ENCODE results near the gene MS4A4A. TPM values are rescaled to one million over a fixed set of nuclear protein-coding genes. Genes with fewer than 3 reads are reported as not detected.

The MS4A4A gene
- total RNA-seq (1.8 and 5.3 TPM in 2 replicates), polyA plus RNA-seq (0.48 and 0.69 TPM in 2 replicates)

GRCh38 chr11:60280412-60280811 is at the start of gene MS4A4A:
TSS of gene MS4A4A (plus strand) at chr11:60280666. CDS start at chr11:60280676, 10 bp downstream.
- no peak within 1 kb of the TSS for H3K27ac ChIP-seq
- no peak within 1 kb of the TSS for H3K4me3 ChIP-seq

GRCh38 chr11:60230681-60231080 is 49.8 kb upstream of the MS4A4A start:
- 43% methylated on average over 1 of the region's 1 CpG for WGBS (ENCODE audit: low lambda C conversion rate, missing lambda C conversion rate)
- Histone ChIP-seq H3K79me2 (no peaks in the 10 kb centered on the region), H2AFZ (no peak overlapping the region), H3K9me2 (replicated peaks; ENCODE audit: insufficient read depth) (no peaks in the 10 kb centered on the region), H3K36me3 (replicated peaks; ENCODE audit: insufficient read depth, low read depth) (no peaks in the 10 kb centered on the region), H3K4me1 (ENCODE audit: insufficient read depth) (no peaks in the 10 kb centered on the region), H3K4me3 (no peak overlapping the region), H3K4me2 (no peak overlapping the region), H3K27me3 (no peaks in the 10 kb centered on the region), H4K20me1 (ENCODE audit: insufficient read depth, poor library complexity, severe bottlenecking) (no peaks in the 10 kb centered on the region), H3K9me3 (ENCODE audit: low read depth) (no peaks in the 10 kb centered on the region), H3K27ac (no peak overlapping the region)
- TF ChIP-seq, protein P1, sequence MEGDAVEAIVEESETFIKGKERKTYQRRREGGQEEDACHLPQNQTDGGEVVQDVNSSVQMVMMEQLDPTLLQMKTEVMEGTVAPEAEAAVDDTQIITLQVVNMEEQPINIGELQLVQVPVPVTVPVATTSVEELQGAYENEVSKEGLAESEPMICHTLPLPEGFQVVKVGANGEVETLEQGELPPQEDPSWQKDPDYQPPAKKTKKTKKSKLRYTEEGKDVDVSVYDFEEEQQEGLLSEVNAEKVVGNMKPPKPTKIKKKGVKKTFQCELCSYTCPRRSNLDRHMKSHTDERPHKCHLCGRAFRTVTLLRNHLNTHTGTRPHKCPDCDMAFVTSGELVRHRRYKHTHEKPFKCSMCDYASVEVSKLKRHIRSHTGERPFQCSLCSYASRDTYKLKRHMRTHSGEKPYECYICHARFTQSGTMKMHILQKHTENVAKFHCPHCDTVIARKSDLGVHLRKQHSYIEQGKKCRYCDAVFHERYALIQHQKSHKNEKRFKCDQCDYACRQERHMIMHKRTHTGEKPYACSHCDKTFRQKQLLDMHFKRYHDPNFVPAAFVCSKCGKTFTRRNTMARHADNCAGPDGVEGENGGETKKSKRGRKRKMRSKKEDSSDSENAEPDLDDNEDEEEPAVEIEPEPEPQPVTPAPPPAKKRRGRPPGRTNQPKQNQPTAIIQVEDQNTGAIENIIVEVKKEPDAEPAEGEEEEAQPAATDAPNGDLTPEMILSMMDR (IDR thresholded peaks at IDR 0.05; ENCODE audit: poor library complexity), result no peak
- TF ChIP-seq EZH2 (IDR thresholded peaks at IDR 0.05; ENCODE audit: borderline replicate concordance), result no peak
- TF ChIP-seq EZH2phosphoT487 (IDR thresholded peaks at IDR 0.05; ENCODE audit: low read depth, severe bottlenecking, unreplicated experiment), result no peak
- no peak for DNase-seq (ENCODE audit: low spot score)

More at GRCh38 chr11:60280412-60280811, at the start of gene MS4A4A:
- no peaks in the 10 kb centered on the region for H4K20me1 ChIP-seq (ENCODE audit: insufficient read depth, poor library complexity, severe bottlenecking)
- TF ChIP-seq EZH2phosphoT487 (IDR thresholded peaks at IDR 0.05; ENCODE audit: low read depth, severe bottlenecking, unreplicated experiment) (no peak), EZH2 (IDR thresholded peaks at IDR 0.05; ENCODE audit: borderline replicate concordance) (no peak)
- TF ChIP-seq, protein P1 (IDR thresholded peaks at IDR 0.05; ENCODE audit: poor library complexity), result no peak
- no peak within 1 kb of the TSS for H2AFZ ChIP-seq
- H3K4me1 ChIP-seq (ENCODE audit: insufficient read depth), result no peaks in the 10 kb centered on the region
- WGBS (ENCODE audit: low lambda C conversion rate, missing lambda C conversion rate), result 95% methylated on average over 3 of the region's 3 CpGs
- no peak within 1 kb of the TSS for H3K4me2 ChIP-seq
- no peak for DNase-seq (ENCODE audit: low spot score)
- no peaks in the 10 kb centered on the region for H3K79me2 ChIP-seq
- H3K36me3 ChIP-seq (replicated peaks; ENCODE audit: insufficient read depth, low read depth), result no peaks in the 10 kb centered on the region
- H3K27me3 ChIP-seq, result no peaks in the 10 kb centered on the region
- no peaks in the 10 kb centered on the region for H3K9me2 ChIP-seq (replicated peaks; ENCODE audit: insufficient read depth)
- H3K9me3 ChIP-seq (ENCODE audit: low read depth), result no peaks in the 10 kb centered on the region

- no peaks in the 10 kb centered on the region for H3K79me2 ChIP-seq
- no peaks in the 10 kb centered on the region for H4K20me1 ChIP-seq (ENCODE audit: insufficient read depth, poor library complexity, severe bottlenecking)
- no peaks in the 10 kb centered on the region for H3K9me3 ChIP-seq (ENCODE audit: low read depth)
- no peak for DNase-seq (ENCODE audit: low spot score)
- no peak overlapping the region for H2AFZ ChIP-seq
- H3K9me2 ChIP-seq (replicated peaks; ENCODE audit: insufficient read depth), result no peaks in the 10 kb centered on the region
- H3K36me3 ChIP-seq (replicated peaks; ENCODE audit: insufficient read depth, low read depth), result no peaks in the 10 kb centered on the region
- H3K4me3 ChIP-seq, result no peak overlapping the region
- no peaks in the 10 kb centered on the region for H3K27me3 ChIP-seq
- no peaks in the 10 kb centered on the region for H3K4me1 ChIP-seq (ENCODE audit: insufficient read depth)
- TF ChIP-seq, protein P1 (IDR thresholded peaks at IDR 0.05; ENCODE audit: poor library complexity), result no peak
- no peak for TF ChIP-seq EZH2phosphoT487 (IDR thresholded peaks at IDR 0.05; ENCODE audit: low read depth, severe bottlenecking, unreplicated experiment)
- no peak overlapping the region for H3K27ac ChIP-seq
- no peak overlapping the region for H3K4me2 ChIP-seq
- 66% methylated on average over 3 of the region's 3 CpGs for WGBS (ENCODE audit: low lambda C conversion rate, missing lambda C conversion rate)
Measured at GRCh38 chr11:60235321-60235720, 45.1 kb upstream of the MS4A4A start.

DNA sequence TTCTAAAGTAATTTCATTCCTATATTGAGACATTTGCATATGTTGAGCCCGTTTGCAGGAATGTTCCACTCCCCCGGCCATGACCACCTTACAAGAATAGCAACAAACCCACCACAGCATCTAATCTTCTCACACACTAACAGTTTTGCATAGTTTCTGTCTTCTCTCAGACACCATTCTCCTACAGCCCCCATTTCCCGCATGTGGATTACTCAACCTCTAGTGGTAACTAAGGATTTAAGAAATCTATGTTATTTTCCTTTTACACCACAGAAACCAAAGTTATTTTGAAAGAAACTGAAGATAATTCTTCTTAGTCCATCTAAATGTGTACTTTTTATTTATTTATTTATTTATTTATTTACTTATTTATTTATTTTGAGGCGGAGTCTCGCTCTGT is 39.8 kb upstream of the MS4A4A start:
- Histone ChIP-seq H2AFZ (no peak overlapping the region), H3K4me1 (ENCODE audit: insufficient read depth) (no peaks in the 10 kb centered on the region), H3K27me3 (no peaks in the 10 kb centered on the region), H3K27ac (no peak overlapping the region), H4K20me1 (ENCODE audit: insufficient read depth, poor library complexity, severe bottlenecking) (no peaks in the 10 kb centered on the region), H3K9me2 (replicated peaks; ENCODE audit: insufficient read depth) (no peaks in the 10 kb centered on the region), H3K9me3 (ENCODE audit: low read depth) (no peaks in the 10 kb centered on the region), H3K79me2 (no peaks in the 10 kb centered on the region), H3K4me2 (no peak overlapping the region), H3K36me3 (replicated peaks; ENCODE audit: insufficient read depth, low read depth) (no peaks in the 10 kb centered on the region), H3K4me3 (no peak overlapping the region)
- DNase-seq (ENCODE audit: low spot score), result no peak
- TF ChIP-seq EZH2phosphoT487 (IDR thresholded peaks at IDR 0.05; ENCODE audit: low read depth, severe bottlenecking, unreplicated experiment) (no peak), EZH2 (IDR thresholded peaks at IDR 0.05; ENCODE audit: borderline replicate concordance) (no peak)
- TF ChIP-seq, protein P1 (IDR thresholded peaks at IDR 0.05; ENCODE audit: poor library complexity), result no peak
- WGBS (ENCODE audit: low lambda C conversion rate, missing lambda C conversion rate), result 86% methylated on average over 5 of the region's 5 CpGs

All from hepatocyte (in vitro differentiated cells).